Keratinocyte (primary cell): Measurements from ENCODE around the gene MICAL3. TPM values are rescaled to one million over a fixed set of nuclear protein-coding genes. Genes with fewer than 3 reads are reported as not detected.

Source experiments
- DNase-seq: peaks from one replicate; pipeline ENCODE4 v3.0.0-alpha.2; 2011; ENCODE audit warnings: low read depth, missing footprints, low spot score
- FAIRE-seq: peaks from 2 replicates; lab custom pipeline; 2011; peaks lifted over from hg19 to GRCh38; lab: Jason Lieb, UNC
- H2AFZ ChIP-seq: 2 replicates; pipeline ENCODE4 v1.6.0; 2012; ENCODE audit warnings: low read length, control low read depth, inconsistent platforms; ENCODE audit not compliant: control insufficient read depth
- H3K27ac ChIP-seq: 2 replicates; pipeline ENCODE4 v1.5.1; 2011; ENCODE audit warnings: low read length; ENCODE audit not compliant: control insufficient read depth, insufficient read depth
- H3K27me3 ChIP-seq: 3 replicates; pipeline ENCODE4 v1.6.0; 2011; ENCODE audit warnings: low read length; ENCODE audit not compliant: control insufficient read depth, insufficient read depth; ENCODE audit errors: extremely low read depth
- H3K36me3 ChIP-seq, 2 experiments: 2 replicates in 1 of 2; 3 replicates in 1 of 2; pipeline ENCODE4 v1.5.1; 2011; ENCODE audit warnings: low read length in 2 of 2, mild to moderate bottlenecking in 1 of 2; ENCODE audit not compliant: control insufficient read depth in 2 of 2, insufficient read depth in 2 of 2; ENCODE audit errors: extremely low read depth in 1 of 2
- H3K4me1 ChIP-seq: 3 replicates; pipeline ENCODE4 v1.5.1; 2011; ENCODE audit warnings: low read length; ENCODE audit not compliant: control insufficient read depth, insufficient read depth; ENCODE audit errors: extremely low read depth
- H3K4me2 ChIP-seq: 3 replicates; pipeline ENCODE4 v1.6.0; 2011; ENCODE audit warnings: low read depth, low read length; ENCODE audit not compliant: control insufficient read depth, insufficient read depth; ENCODE audit errors: extremely low read depth
- H3K4me3 ChIP-seq, 3 experiments: fragments of 200-600 bp in 1 of 3; sonication (generic) in 1 of 3; 2 replicates in 2 of 3; 3 replicates in 1 of 3; pipeline ENCODE4 v1.5.1; 2011 to 2016; ENCODE audit warnings: low read length in 3 of 3, mild to moderate bottlenecking in 3 of 3, control low read depth in 2 of 3, inconsistent platforms in 1 of 3, low read depth in 1 of 3, mixed read lengths in 1 of 3, mixed run types in 1 of 3, moderate library complexity in 1 of 3; ENCODE audit not compliant: control insufficient read depth in 2 of 3, insufficient read depth in 2 of 3; ENCODE audit errors: extremely low read depth in 1 of 3
- H3K79me2 ChIP-seq: 2 replicates; pipeline ENCODE4 v1.6.0; 2012; ENCODE audit warnings: low read length; ENCODE audit not compliant: control insufficient read depth, insufficient read depth
- H3K9ac ChIP-seq: 3 replicates; pipeline ENCODE4 v1.6.0; 2011; ENCODE audit warnings: low read length; ENCODE audit not compliant: control insufficient read depth, insufficient read depth; ENCODE audit errors: extremely low read depth
- H3K9me1 ChIP-seq: 3 replicates; pipeline ENCODE4 v1.6.0; 2011; ENCODE audit warnings: low read length; ENCODE audit not compliant: control insufficient read depth, insufficient read depth; ENCODE audit errors: extremely low read depth
- H3K9me3 ChIP-seq: 2 replicates; pipeline ENCODE4 v1.5.1; 2012; ENCODE audit warnings: low read depth, low read length; ENCODE audit not compliant: control insufficient read depth
- H4K20me1 ChIP-seq: 3 replicates; pipeline ENCODE4 v1.6.0; 2011; ENCODE audit warnings: low read length; ENCODE audit not compliant: control insufficient read depth, insufficient read depth; ENCODE audit errors: extremely low read depth
- CTCF ChIP-seq, 3 experiments: IDR thresholded peaks in 1 of 3; conservative IDR thresholded peaks in 1 of 3; optimal IDR thresholded peaks in 1 of 3; 2 replicates in 2 of 3; 3 replicates in 1 of 3; pipeline versions ENCODE3 to v1.5.1; 2011; ENCODE audit warnings: low read length in 3 of 3, mild to moderate bottlenecking in 3 of 3, moderate library complexity in 2 of 3, control low read depth in 1 of 3, inconsistent platforms in 1 of 3; ENCODE audit not compliant: insufficient read depth in 2 of 3; ENCODE audit errors: extremely low read depth in 1 of 3
- EZH2 ChIP-seq: IDR thresholded peaks from one replicate; pipeline ENCODE4 v1.6.1; 2012; ENCODE audit warnings: inconsistent platforms, mild to moderate bottlenecking, low read length, moderate library complexity
- dilution Hi-C: fragments of 300-500 bp; cut with MboI; formaldehyde crosslinking; loops from one replicate; pipeline ENCODE4 v1.7.0; 2020; ENCODE audit warnings: low sequenced_read_pairs; ENCODE audit not compliant: extremely low pct_ligation_motif_present
- polyA plus RNA-seq, 5 experiments: library from polyadenylated mRNA; depleted of rRNA in 3 of 5; stranded (reverse) in 3 of 5; stranded (forward) in 1 of 5; unstranded in 1 of 5; fragments of >200 nt; gene quantifications; 1 replicate in 1 of 5; 2 replicates in 3 of 5; 3 replicates in 1 of 5; pipeline versions ENCODE4 v1.2.1 to v1.2.3, GENCODE V29; 2011 to 2012; ENCODE audit warnings: missing spikeins in 2 of 5, low read depth in 1 of 5, low replicate concordance in 1 of 5

MICAL3 gene
- polyA plus RNA-seq, 1 donor (not counting 4 experiments of a cell fraction or from before 2014, with no cell fraction given), result 27.9 TPM

GRCh38 chr22:17969701-17970113, 54.7 kb downstream of the MICAL3 start:
- no peak overlapping the region for H3K4me2 ChIP-seq
- H3K4me3 ChIP-seq, result no peak overlapping the region
- H3K9me1 ChIP-seq, result peaks cover 21% of the 10 kb centered on the region
- no peak overlapping the region for H2AFZ ChIP-seq
- DNase-seq (no peak), FAIRE-seq (no peak)
- peaks cover 95% of the 10 kb centered on the region for H3K79me2 ChIP-seq
- H3K4me1 ChIP-seq, result peaks cover 29% of the 10 kb centered on the region
- peaks cover 15 to 44% of the 10 kb centered on the region in 2 experiments for H3K36me3 ChIP-seq
- H3K27ac ChIP-seq, result no peak overlapping the region
- no peak overlapping the region for H3K9ac ChIP-seq
- dilution Hi-C loops, result no loop called here
- no peaks in the 10 kb centered on the region for H3K9me3 ChIP-seq
- no peaks in the 10 kb centered on the region for H3K27me3 ChIP-seq
- TF ChIP-seq CTCF (optimal IDR thresholded peaks at IDR 0.05 in 1 of 3, IDR thresholded peaks at IDR 0.05 in 1 of 3, conservative IDR thresholded peaks at IDR 0.05 in 1 of 3; ENCODE audit: extremely low read depth in 1 of 3, insufficient read depth in 2 of 3, low read length in 3 of 3) (no peak), EZH2 (no peak)
- H4K20me1 ChIP-seq, result peaks cover 57% of the 10 kb centered on the region

GRCh38 chr22:17968126-17968525, 56.2 kb downstream of the MICAL3 start:
- Histone ChIP-seq H3K4me2 (no peak overlapping the region), H3K27me3 (no peaks in the 10 kb centered on the region), H3K9me3 (no peaks in the 10 kb centered on the region), H3K9me1 (peaks cover 21% of the 10 kb centered on the region), H3K4me3 (no peak overlapping the region), H3K36me3 (peaks cover 9 to 40% of the 10 kb centered on the region in 2 experiments), H3K4me1 (peaks cover 26% of the 10 kb centered on the region), H3K27ac (no peak overlapping the region), H3K79me2 (peaks cover 98% of the 10 kb centered on the region), H3K9ac (no peak overlapping the region), H2AFZ (no peak overlapping the region), H4K20me1 (peaks cover 58% of the 10 kb centered on the region)
- DNase-seq (no peak), FAIRE-seq (no peak)
- dilution Hi-C loops, result no loop called here
- TF ChIP-seq EZH2 (no peak), CTCF (optimal IDR thresholded peaks at IDR 0.05 in 1 of 3, IDR thresholded peaks at IDR 0.05 in 1 of 3, conservative IDR thresholded peaks at IDR 0.05 in 1 of 3; ENCODE audit: extremely low read depth in 1 of 3, insufficient read depth in 2 of 3, low read length in 3 of 3) (no peak)
